HCT116 (cell line): Measurements from ENCODE around the gene TTC24. TPM values are rescaled to one million over a fixed set of nuclear protein-coding genes. Genes with fewer than 3 reads are reported as not detected.

ENCODE experiments used
- ATAC-seq: fragments of 200-7000 bp; cut with Tn5 transposase; 2 replicates; pipeline ENCODE4 v1.9.1; 2020; ENCODE audit warnings: mild to moderate bottlenecking, moderate library complexity
- BruUV-seq: library from RNA; stranded (reverse); fragments of 400-500 nt; replicated peaks from 2 replicates; lab custom pipeline; 2021; lab: Mats Ljungman, UMichigan
- CTCF ChIA-PET: fragments of 300-600 bp; sonication (Branson Sonifier 250); formaldehyde crosslinking; loops from one replicate; lab custom pipeline; 2021; ENCODE audit warnings: antibody characterized with exemption; lab: Charles Lee
- POLR2A ChIA-PET: fragments of 300-600, 350-600 bp; sonication (Branson Sonifier 250); formaldehyde crosslinking; loops from one replicate; lab custom pipeline; 2021; ENCODE audit warnings: antibody characterized with exemption; lab: Charles Lee
- RAD21 ChIA-PET, 2 experiments: fragments of 300-600 bp; sonication (Branson Sonifier 250); formaldehyde crosslinking; loops; one replicate each; lab custom pipeline; 2023; ENCODE audit warnings: low total read pairs in 2 of 2; ENCODE audit not compliant: uncharacterized antibody in 2 of 2, unreplicated experiment in 2 of 2, low non-redundant PET in 1 of 2; lab: Charles Lee
- DNase-seq: peaks from one replicate; pipeline ENCODE4 v3.0.0-alpha.2; 2010; ENCODE audit warnings: low read depth, low spot score
- H2AFZ ChIP-seq: fragments of 200-600 bp; shearing (Covaris generic), sonication (generic); 2 replicates; pipeline ENCODE4 v1.6.1; 2017; ENCODE audit warnings: low read depth, mixed run types, mixed read lengths, antibody characterized with exemption, low read length; ENCODE audit not compliant: poor library complexity, severe bottlenecking
- H3K27ac ChIP-seq: 2 replicates; pipeline ENCODE4 v1.5.1; 2012; ENCODE audit warnings: low read depth, low read length
- H3K27me3 ChIP-seq: fragments of 200-600 bp; sonication (generic); 2 replicates; pipeline ENCODE4 v1.6.1; 2016; ENCODE audit warnings: mixed run types, low read length, mixed read lengths; ENCODE audit not compliant: insufficient read depth
- H3K36me3 ChIP-seq, 2 experiments: fragments of 200-500 bp in 1 of 2; fragments of 200-600 bp in 1 of 2; sonication (Bioruptor generic) in 1 of 2; sonication (generic) in 1 of 2; 2 replicates each; pipeline versions ENCODE4 v1.5.1 to v1.6.1; 2014 to 2016; ENCODE audit warnings: low read length in 2 of 2, inconsistent platforms in 1 of 2, mixed read lengths in 1 of 2, mixed run types in 1 of 2; ENCODE audit not compliant: insufficient read depth in 2 of 2, control insufficient read depth in 1 of 2
- H3K4me1 ChIP-seq, 2 experiments: fragments of 200-600 bp in 1 of 2; sonication (generic) in 1 of 2; 2 replicates each; pipeline versions ENCODE4 v1.5.1 to v1.6.1; 2012 to 2017; ENCODE audit warnings: low read length in 2 of 2, inconsistent platforms in 1 of 2, mild to moderate bottlenecking in 1 of 2, mixed read lengths in 1 of 2, mixed run types in 1 of 2, moderate library complexity in 1 of 2; ENCODE audit not compliant: insufficient read depth in 2 of 2, control insufficient read depth in 1 of 2
- H3K4me2 ChIP-seq: fragments of 200-600 bp; sonication (generic); 2 replicates; pipeline ENCODE4 v1.6.1; 2017; ENCODE audit warnings: mixed run types, low read length, mixed read lengths
- H3K4me3 ChIP-seq, 2 experiments: fragments of 200-600 bp in 1 of 2; sonication (generic) in 1 of 2; replicated peaks in 1 of 2; 2 replicates each; pipeline ENCODE4 v1.5.1; 2011 to 2016; ENCODE audit warnings: low read length in 2 of 2, control low read depth in 1 of 2, low read depth in 1 of 2, mild to moderate bottlenecking in 1 of 2, mixed read lengths in 1 of 2, mixed run types in 1 of 2
- H3K79me2 ChIP-seq: fragments of 200-600 bp; sonication (generic); 2 replicates; pipeline ENCODE4 v1.6.1; 2017; ENCODE audit warnings: mild to moderate bottlenecking, mixed run types, low read length, moderate library complexity, mixed read lengths; ENCODE audit not compliant: insufficient read depth
- H3K9ac ChIP-seq: fragments of 200-600 bp; sonication (generic); 2 replicates; pipeline ENCODE4 v1.6.1; 2016; ENCODE audit warnings: low read length, mixed read lengths
- H3K9me2 ChIP-seq: fragments of 200-600 bp; sonication (generic), shearing (Covaris generic); 2 replicates; pipeline ENCODE4 v1.6.1; 2017; ENCODE audit warnings: mixed run types, mild to moderate bottlenecking, moderate library complexity; ENCODE audit not compliant: insufficient read depth
- H3K9me3 ChIP-seq, 2 experiments: fragments of 200-500 bp in 1 of 2; fragments of 200-600 bp in 1 of 2; sonication (Bioruptor generic) in 1 of 2; sonication (generic) in 1 of 2; 2 replicates each; pipeline ENCODE4 v1.6.1; 2014 to 2017; ENCODE audit warnings: low read length in 2 of 2, mixed read lengths in 2 of 2, inconsistent platforms in 1 of 2, low read depth in 1 of 2, mild to moderate bottlenecking in 1 of 2, mixed run types in 1 of 2, moderate library complexity in 1 of 2; ENCODE audit not compliant: control insufficient read depth in 1 of 2, insufficient read depth in 1 of 2
- H4K20me1 ChIP-seq: fragments of 200-600 bp; sonication (generic), shearing (Covaris generic); 2 replicates; pipeline ENCODE4 v1.6.1; 2017; ENCODE audit warnings: mixed run types, mild to moderate bottlenecking, moderate library complexity; ENCODE audit not compliant: insufficient read depth
- EGR1 ChIP-seq: IDR thresholded peaks from 2 replicates; pipeline ENCODE4 v1.6.1; 2012; ENCODE audit warnings: low read depth
- POLR2A ChIP-seq: IDR thresholded peaks from 2 replicates; pipeline ENCODE4 v1.7.0; 2011; ENCODE audit warnings: borderline replicate concordance; ENCODE audit not compliant: insufficient read depth, insufficient read length; ENCODE audit errors: extremely low read depth
- POLR2AphosphoS5 ChIP-seq: IDR thresholded peaks from 2 replicates; pipeline ENCODE4 v1.6.1; 2011; ENCODE audit warnings: mild to moderate bottlenecking, low read depth, low read length, moderate library complexity
- RAD21 ChIP-seq: IDR thresholded peaks from 2 replicates; pipeline ENCODE4 v1.6.1; 2012; ENCODE audit warnings: low read depth, mild to moderate bottlenecking
- SIN3A ChIP-seq: IDR thresholded peaks from 2 replicates; pipeline ENCODE4 v1.6.1; 2012; ENCODE audit warnings: low read depth
- TCF7L2 ChIP-seq: IDR thresholded peaks from 2 replicates; pipeline ENCODE4 v1.7.0; 2011; ENCODE audit warnings: borderline replicate concordance, inconsistent platforms; ENCODE audit not compliant: insufficient read depth, insufficient read length; ENCODE audit errors: extremely low read depth
- ZFX ChIP-seq: fragments of 450-650 bp; IDR thresholded peaks from 2 replicates; pipeline ENCODE4 v1.6.1; 2017
- intact Hi-C: fragments of 100-400 bp; cut with micrococcal nuclease; formaldehyde crosslinking; loops from 2 replicates; pipeline ENCODE4 v1.10.0; 2022
- total RNA-seq: library from RNA; stranded (reverse); gene quantifications from one replicate; pipeline ENCODE4 v1.2.1, GENCODE V29; 2021; ENCODE audit not compliant: unreplicated experiment
- TF ChIP-seq, protein P1 (sequence below): IDR thresholded peaks from 2 replicates; pipeline ENCODE4 v1.6.1; 2012

Gene TTC24
- total RNA-seq, 1 experiment from 2014 or later: not detected

DNA sequence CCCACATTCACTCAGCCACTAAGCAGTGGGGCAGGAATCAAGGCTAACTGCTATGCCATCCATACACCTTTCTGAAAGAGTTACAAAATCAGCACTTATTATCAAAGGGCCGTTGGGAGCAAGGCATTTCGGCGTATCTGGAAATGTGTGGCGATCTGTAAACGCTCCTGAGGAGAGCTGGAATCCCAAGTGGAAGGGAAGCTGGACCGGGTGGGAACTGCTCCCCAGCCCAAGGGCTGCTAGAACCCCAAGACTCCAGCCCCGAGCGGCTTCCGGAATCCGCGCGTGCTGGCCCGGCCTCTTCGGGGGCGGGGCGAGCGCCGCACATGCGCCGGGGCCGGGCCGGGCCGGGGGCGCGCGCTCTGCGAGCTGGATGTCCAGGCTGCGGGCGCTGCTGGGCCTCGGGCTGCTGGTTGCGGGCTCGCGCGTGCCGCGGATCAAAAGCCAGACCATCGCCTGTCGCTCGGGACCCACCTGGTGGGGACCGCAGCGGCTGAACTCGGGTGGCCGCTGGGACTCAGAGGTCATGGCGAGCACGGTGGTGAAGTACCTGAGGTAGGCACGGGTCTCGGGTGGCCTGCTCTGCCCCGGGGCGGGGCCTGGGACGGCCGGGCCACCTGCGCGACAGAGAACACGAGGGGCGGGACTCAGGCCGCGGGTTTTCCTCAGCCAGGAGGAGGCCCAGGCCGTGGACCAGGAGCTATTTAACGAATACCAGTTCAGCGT, 12.1 kb downstream of the TTC24 start, which contains the start of gene NAXE:
Gene NAXE, plus strand, starts transcription at position 345 of the 726 bp plus-strand sequence. Its CDS starts 29 bp downstream, at position 374.
- Histone ChIP-seq H2AFZ (no peak within 1 kb of the TSS), H4K20me1 (no peaks in the 10 kb centered on the region), H3K9me3 (no peaks in the 10 kb centered on the region), H3K4me2 (peak within 1 kb of the TSS; percentile 84), H3K4me1 (peaks cover 6 to 30% of the 10 kb centered on the region in 2 experiments; a peak in 3 of 4 replicates), H3K9ac (peak within 1 kb of the TSS; percentile 97), H3K79me2 (peaks cover 18% of the 10 kb centered on the region; the same call in 1 of the 2 replicates), H3K4me3 (peak within 1 kb of the TSS; percentile 60 to 95), H3K36me3 (peaks cover 16 to 35% of the 10 kb centered on the region in 2 experiments; a peak in 3 of 4 replicates), H3K9me2 (no peaks in the 10 kb centered on the region), H3K27ac (peak within 1 kb of the TSS; percentile 89), H3K27me3 (no peaks in the 10 kb centered on the region)
- TF ChIP-seq RAD21 (no peak), TCF7L2 (peak; percentile 9), EGR1 (no peak), POLR2AphosphoS5 (peak; percentile 98), SIN3A (peak; percentile 75), POLR2A (peak; percentile 86), ZFX (peak; percentile 94)
- TF ChIP-seq, protein P1, sequence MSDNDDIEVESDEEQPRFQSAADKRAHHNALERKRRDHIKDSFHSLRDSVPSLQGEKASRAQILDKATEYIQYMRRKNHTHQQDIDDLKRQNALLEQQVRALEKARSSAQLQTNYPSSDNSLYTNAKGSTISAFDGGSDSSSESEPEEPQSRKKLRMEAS: 0 out of 2 replicates have a peak, but pooled peaks have one; percentile 66
- peak; percentile 88 for ATAC-seq
- ChIA-PET CTCF (interaction anchor here (1.0 to 2.3 kb wide), 5 partner anchors 10 to 97 kb away, joined by 3 to 12 read pairs (median 4); partner anchors contain the start of genes GPATCH4 and HAPLN2), RAD21 (interaction anchor here (0.6 kb wide), 2 partner anchors 25 to 58 kb away, joined by 3 read pairs; no protein-coding TSS in a partner anchor), POLR2A (interaction anchor here (0.5 to 0.9 kb wide), 4 partner anchors 13 to 499 kb away, joined by 3 to 4 read pairs (median 4); partner anchors contain the start of gene TTC24)
- BruUV-seq: no TSS peak
- no peak for DNase-seq
- intact Hi-C loops: no loop called here
